SK-N-SH treated with all-trans-retinoic acid at 6 μM for 48 hours (cell line): ENCODE results near the gene TUBGCP3.

ENCODE experiments used
- ARNTL ChIP-seq: fragments of 450-650 bp; formaldehyde crosslinking; IDR thresholded peaks from 2 replicates; pipeline ENCODE4 v1.5.0; 2020; ENCODE audit warnings: low read depth, mild to moderate bottlenecking, moderate library complexity, borderline replicate concordance
- RARB ChIP-seq: fragments of 250-450 bp; sonication (Bioruptor Pico); IDR thresholded peaks from 2 replicates; pipeline ENCODE4 v1.8.0; 2021; ENCODE audit warnings: mild to moderate bottlenecking, moderate library complexity
- TOX ChIP-seq: fragments of 250-450 bp; sonication (Bioruptor Pico); IDR thresholded peaks from 2 replicates; pipeline ENCODE4 v1.8.0; 2021; ENCODE audit warnings: mild to moderate bottlenecking, moderate library complexity, borderline replicate concordance
- ZFP3 ChIP-seq: fragments of 250-450 bp; sonication (Bioruptor Pico); IDR thresholded peaks from 2 replicates; pipeline ENCODE4 v1.5.0; 2020; ENCODE audit warnings: mild to moderate bottlenecking, moderate library complexity
- ZNF70 ChIP-seq: fragments of 450-650 bp; formaldehyde crosslinking; IDR thresholded peaks from 2 replicates; pipeline ENCODE4 v1.5.0; 2020; ENCODE audit warnings: mild to moderate bottlenecking, moderate library complexity
- TF ChIP-seq, protein P1 (sequence below): fragments of 250-450 bp; sonication (Bioruptor Pico); IDR thresholded peaks from 2 replicates; pipeline ENCODE4 v1.8.0; 2021; ENCODE audit warnings: low read depth, mild to moderate bottlenecking, moderate library complexity, borderline replicate concordance

- TF ChIP-seq ZNF70 (no peak), TOX (CRISPR knock-in tag) (no peak), ZFP3 (no peak), RARB (CRISPR knock-in tag) (no peak), ARNTL (no peak)
- TF ChIP-seq, protein P1, sequence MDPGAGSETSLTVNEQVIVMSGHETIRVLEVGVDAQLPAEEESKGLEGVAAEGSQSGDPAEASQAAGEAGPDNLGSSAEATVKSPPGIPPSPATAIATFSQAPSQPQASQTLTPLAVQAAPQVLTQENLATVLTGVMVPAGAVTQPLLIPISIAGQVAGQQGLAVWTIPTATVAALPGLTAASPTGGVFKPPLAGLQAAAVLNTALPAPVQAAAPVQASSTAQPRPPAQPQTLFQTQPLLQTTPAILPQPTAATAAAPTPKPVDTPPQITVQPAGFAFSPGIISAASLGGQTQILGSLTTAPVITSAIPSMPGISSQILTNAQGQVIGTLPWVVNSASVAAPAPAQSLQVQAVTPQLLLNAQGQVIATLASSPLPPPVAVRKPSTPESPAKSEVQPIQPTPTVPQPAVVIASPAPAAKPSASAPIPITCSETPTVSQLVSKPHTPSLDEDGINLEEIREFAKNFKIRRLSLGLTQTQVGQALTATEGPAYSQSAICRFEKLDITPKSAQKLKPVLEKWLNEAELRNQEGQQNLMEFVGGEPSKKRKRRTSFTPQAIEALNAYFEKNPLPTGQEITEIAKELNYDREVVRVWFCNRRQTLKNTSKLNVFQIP (CRISPR knock-in tag) = no peak
Observed at GRCh38 chr13:112450118-112450903, 137.6 kb downstream of the TUBGCP3 start.
